HUES64 (cell line): ENCODE measurements around the gene DUSP9.

Experiments
- H3K27ac ChIP-seq: 2 replicates; pipeline ENCODE4 v1.7.0; 2013; ENCODE audit warnings: low read depth, low read length, inconsistent platforms
- H3K27me3 ChIP-seq: 2 replicates; pipeline ENCODE4 v1.6.1; 2013; ENCODE audit warnings: mild to moderate bottlenecking, low read length; ENCODE audit not compliant: insufficient read depth
- H3K36me3 ChIP-seq: 2 replicates; pipeline ENCODE4 v1.6.1; 2013; ENCODE audit warnings: mild to moderate bottlenecking, low read length; ENCODE audit not compliant: insufficient read depth
- H3K4me1 ChIP-seq: 2 replicates; pipeline ENCODE4 v1.6.1; 2013; ENCODE audit warnings: mild to moderate bottlenecking, low read length, moderate library complexity; ENCODE audit not compliant: insufficient read depth
- H3K4me3 ChIP-seq: 2 replicates; pipeline ENCODE4 v1.5.1; 2013; ENCODE audit warnings: mild to moderate bottlenecking, low read length, moderate library complexity
- H3K9ac ChIP-seq: 2 replicates; pipeline ENCODE4 v1.6.1; 2013; ENCODE audit warnings: mild to moderate bottlenecking, low read depth, low read length
- H3K9me3 ChIP-seq: 2 replicates; pipeline ENCODE4 v1.6.1; 2013; ENCODE audit warnings: low read depth, low read length; ENCODE audit not compliant: insufficient read depth
- WGBS: fragments of 150-250, 120-280 bp; methylation state at CpG from one replicate; pipeline ENCODE4 v1.1.7; 2013; ENCODE audit warnings: missing lambda C conversion rate; 5-methylcytosine and 5-hydroxymethylcytosine counted together

The DUSP9 gene

GRCh38 chrX:153622661-153623309 is 24.2 kb upstream of the DUSP9 start:
- WGBS: 87% methylated on average over 17 of the region's 17 CpGs
- Histone ChIP-seq H3K27ac (no peak overlapping the region), H3K9me3 (no peaks in the 10 kb centered on the region), H3K27me3 (peaks cover 10% of the 10 kb centered on the region), H3K4me3 (no peak overlapping the region), H3K9ac (no peak overlapping the region), H3K36me3 (no peaks in the 10 kb centered on the region), H3K4me1 (no peaks in the 10 kb centered on the region)

- Histone ChIP-seq H3K9ac (no peak overlapping the region), H3K4me3 (no peak overlapping the region), H3K27ac (no peak overlapping the region), H3K36me3 (no peaks in the 10 kb centered on the region), H3K9me3 (no peaks in the 10 kb centered on the region), H3K4me1 (no peaks in the 10 kb centered on the region), H3K27me3 (peaks cover 5% of the 10 kb centered on the region; the same call in 1 of the 2 replicates)
- WGBS: 89% methylated on average over 16 of the region's 16 CpGs
Observed at GRCh38 chrX:153623310-153624029, 23.5 kb upstream of the DUSP9 start.

GRCh38 chrX:153624196-153625091 is 22.6 kb upstream of the DUSP9 start:
- 87% methylated on average over 14 of the region's 15 CpGs for WGBS
- H3K4me1 ChIP-seq: no peaks in the 10 kb centered on the region
- 0 out of 2 replicates have a peak, but pooled peaks cover 2% of the 10 kb centered on the region for H3K27me3 ChIP-seq
- H3K4me3 ChIP-seq: no peak overlapping the region
- no peaks in the 10 kb centered on the region for H3K9me3 ChIP-seq
- H3K36me3 ChIP-seq: no peaks in the 10 kb centered on the region
- no peak overlapping the region for H3K27ac ChIP-seq
- no peak overlapping the region for H3K9ac ChIP-seq

GRCh38 chrX:153625271-153626024 is 21.6 kb upstream of the DUSP9 start:
- Histone ChIP-seq H3K9ac (no peak overlapping the region), H3K4me1 (no peaks in the 10 kb centered on the region), H3K36me3 (no peaks in the 10 kb centered on the region), H3K9me3 (no peaks in the 10 kb centered on the region), H3K27me3 (0 out of 2 replicates have a peak, but pooled peaks cover 2% of the 10 kb centered on the region), H3K27ac (no peak overlapping the region), H3K4me3 (no peak overlapping the region)
- WGBS: 96% methylated on average over 18 of the region's 21 CpGs

- H3K27ac ChIP-seq: no peak overlapping the region
- no peak overlapping the region for H3K9ac ChIP-seq
- WGBS: 89% methylated on average over 13 of the region's 16 CpGs
- H3K36me3 ChIP-seq: no peaks in the 10 kb centered on the region
- 0 out of 2 replicates have a peak, but pooled peaks cover 2% of the 10 kb centered on the region for H3K27me3 ChIP-seq
- H3K9me3 ChIP-seq: no peaks in the 10 kb centered on the region
- no peaks in the 10 kb centered on the region for H3K4me1 ChIP-seq
- no peak overlapping the region for H3K4me3 ChIP-seq
Observed at GRCh38 chrX:153626025-153626633, 20.9 kb upstream of the DUSP9 start.

- Histone ChIP-seq H3K36me3 (no peaks in the 10 kb centered on the region), H3K4me1 (no peaks in the 10 kb centered on the region), H3K27me3 (0 out of 2 replicates have a peak, but pooled peaks cover 2% of the 10 kb centered on the region), H3K9me3 (no peaks in the 10 kb centered on the region), H3K9ac (no peak overlapping the region), H3K4me3 (no peak overlapping the region), H3K27ac (no peak overlapping the region)
- WGBS: 86% methylated on average over 35 of the region's 35 CpGs
Observed at GRCh38 chrX:153626863-153627674, 19.9 kb upstream of the DUSP9 start.

- no peak overlapping the region for H3K27ac ChIP-seq
- no peaks in the 10 kb centered on the region for H3K27me3 ChIP-seq
- no peaks in the 10 kb centered on the region for H3K36me3 ChIP-seq
- no peak overlapping the region for H3K4me3 ChIP-seq
- WGBS: 87% methylated on average over 15 of the region's 15 CpGs
- no peaks in the 10 kb centered on the region for H3K4me1 ChIP-seq
- no peak overlapping the region for H3K9ac ChIP-seq
- H3K9me3 ChIP-seq: no peaks in the 10 kb centered on the region
Observed at GRCh38 chrX:153627675-153628111, 19.3 kb upstream of the DUSP9 start.

GRCh38 chrX:153628129-153628528 is 18.9 kb upstream of the DUSP9 start:
- no peak overlapping the region for H3K4me3 ChIP-seq
- H3K9ac ChIP-seq: no peak overlapping the region
- H3K27ac ChIP-seq: no peak overlapping the region
- no peaks in the 10 kb centered on the region for H3K4me1 ChIP-seq
- 95% methylated on average over 8 of the region's 8 CpGs for WGBS
- no peaks in the 10 kb centered on the region for H3K36me3 ChIP-seq
- no peaks in the 10 kb centered on the region for H3K27me3 ChIP-seq
- H3K9me3 ChIP-seq: no peaks in the 10 kb centered on the region

GRCh38 chrX:153628665-153629064 is 18.3 kb upstream of the DUSP9 start:
- H3K4me3 ChIP-seq: no peak overlapping the region
- H3K36me3 ChIP-seq: no peaks in the 10 kb centered on the region
- H3K9ac ChIP-seq: no peak overlapping the region
- H3K27me3 ChIP-seq: no peaks in the 10 kb centered on the region
- WGBS: 87% methylated on average over 12 of the region's 12 CpGs
- no peaks in the 10 kb centered on the region for H3K4me1 ChIP-seq
- H3K9me3 ChIP-seq: no peaks in the 10 kb centered on the region
- no peak overlapping the region for H3K27ac ChIP-seq

GRCh38 chrX:153631346-153631745 is 15.7 kb upstream of the DUSP9 start:
- 93% methylated on average over 2 of the region's 2 CpGs for WGBS
- H3K36me3 ChIP-seq: no peaks in the 10 kb centered on the region
- no peaks in the 10 kb centered on the region for H3K27me3 ChIP-seq
- no peak overlapping the region for H3K4me3 ChIP-seq
- no peaks in the 10 kb centered on the region for H3K9me3 ChIP-seq
- no peak overlapping the region for H3K27ac ChIP-seq
- H3K9ac ChIP-seq: no peak overlapping the region
- no peaks in the 10 kb centered on the region for H3K4me1 ChIP-seq
